ENCODE data around the gene RCVRN.
A peak's percentile ranks its signal among the peaks of the same experiment; 100 is the strongest.

The RCVRN gene

DNA sequence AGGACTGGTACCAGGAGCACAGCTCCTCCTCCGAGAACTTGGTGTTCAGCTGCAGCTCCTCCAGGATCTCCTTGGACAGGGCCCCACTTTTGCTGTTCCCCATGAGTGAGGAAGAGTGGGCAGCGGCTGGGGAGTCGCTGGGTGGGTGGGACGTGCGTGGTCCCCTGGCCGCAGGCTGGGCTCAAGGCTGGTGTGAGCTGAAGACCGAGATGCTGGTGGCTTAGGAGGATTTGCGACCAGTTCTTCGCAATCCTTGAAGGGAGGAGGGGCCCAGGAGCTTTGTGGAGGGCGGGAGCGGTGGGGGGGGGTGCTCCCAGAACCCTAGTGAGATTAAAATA is at the start of gene RCVRN:
Gene RCVRN (minus strand): TSS at position 194 of the 338 bp plus-strand sequence. CDS start 91 bp downstream, at position 103.
- no peak for DNase-seq

DNA sequence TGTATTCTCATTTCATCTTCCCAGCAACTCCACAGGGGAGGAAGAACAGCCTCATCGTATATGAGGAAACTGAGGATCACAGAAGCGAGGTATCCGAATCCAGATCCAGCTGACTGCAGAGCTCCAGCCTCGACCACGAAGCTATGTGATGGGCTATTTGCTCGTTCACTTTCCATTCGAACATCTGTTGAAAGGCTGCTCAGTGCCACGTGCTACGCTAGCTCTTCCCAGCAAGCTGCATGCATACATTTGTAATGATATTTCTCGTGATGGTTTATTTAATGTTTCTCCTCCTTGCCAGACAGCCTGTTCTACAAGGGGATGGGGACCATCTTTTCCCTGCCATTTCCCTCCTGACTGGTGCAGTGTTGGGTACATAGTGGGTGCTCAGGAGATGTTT is 48.4 kb upstream of the RCVRN start:
- DNase-seq: no peak

DNA sequence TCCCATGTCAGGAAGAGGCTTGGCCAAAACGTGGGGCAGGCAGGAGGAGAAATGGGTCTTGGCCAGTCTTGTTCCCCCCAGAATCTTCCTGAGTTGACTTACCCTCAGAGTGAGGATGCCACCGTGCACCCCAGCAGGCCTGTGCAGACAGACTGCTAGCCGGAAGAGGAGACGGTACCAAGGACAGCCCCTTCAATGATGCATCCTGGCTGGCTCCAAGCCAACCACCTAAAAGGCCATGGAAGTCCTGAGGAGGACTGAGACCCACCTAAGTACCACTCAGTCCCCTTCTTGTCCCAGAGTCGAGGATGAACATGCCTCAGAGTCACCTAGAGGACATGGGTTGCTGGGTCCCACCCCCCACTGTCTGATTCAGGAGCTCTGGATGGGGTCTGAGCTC is 46.7 kb upstream of the RCVRN start:
- DNase-seq: no peak

DNA sequence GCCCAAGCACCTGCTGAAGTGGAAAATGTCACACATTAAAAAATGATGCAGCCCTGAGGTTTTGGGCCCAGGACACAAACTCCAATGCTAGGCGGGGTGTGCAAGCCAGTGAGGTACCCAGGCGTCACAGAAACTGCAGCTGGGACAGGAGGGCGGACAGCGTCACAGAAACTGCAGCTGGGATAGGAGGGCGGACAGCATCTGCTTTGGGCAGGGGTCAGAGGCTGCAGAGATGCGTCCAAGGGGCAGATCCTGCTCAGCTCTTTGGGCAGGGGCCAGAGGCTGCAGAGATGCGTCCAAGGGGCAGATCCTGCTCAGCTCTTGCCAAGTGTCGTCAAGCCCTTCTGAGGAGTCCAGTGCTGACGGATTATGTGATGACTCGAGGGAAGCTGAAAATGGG is 43.9 kb upstream of the RCVRN start:
- DNase-seq: no peak

DNA sequence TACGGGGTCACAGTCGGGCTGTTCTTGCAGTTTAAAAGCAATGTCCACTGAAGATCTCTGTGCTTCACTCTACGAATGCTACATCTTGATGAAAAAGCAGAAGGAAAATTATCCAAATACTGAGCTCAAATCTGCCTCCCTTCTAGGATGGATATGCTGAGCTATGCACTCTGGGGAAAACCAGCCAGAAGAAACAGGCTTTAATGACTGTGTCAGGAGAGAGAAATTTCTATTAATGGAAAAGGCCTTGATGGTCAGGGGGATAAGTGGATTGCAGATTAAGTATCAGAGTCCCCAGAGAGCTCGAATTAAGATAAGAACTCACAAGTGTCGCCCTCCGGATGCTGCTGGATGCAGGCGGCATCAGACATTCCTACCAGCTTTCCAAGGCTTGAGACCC is 39.6 kb upstream of the RCVRN start:
- no peak for DNase-seq

DNA sequence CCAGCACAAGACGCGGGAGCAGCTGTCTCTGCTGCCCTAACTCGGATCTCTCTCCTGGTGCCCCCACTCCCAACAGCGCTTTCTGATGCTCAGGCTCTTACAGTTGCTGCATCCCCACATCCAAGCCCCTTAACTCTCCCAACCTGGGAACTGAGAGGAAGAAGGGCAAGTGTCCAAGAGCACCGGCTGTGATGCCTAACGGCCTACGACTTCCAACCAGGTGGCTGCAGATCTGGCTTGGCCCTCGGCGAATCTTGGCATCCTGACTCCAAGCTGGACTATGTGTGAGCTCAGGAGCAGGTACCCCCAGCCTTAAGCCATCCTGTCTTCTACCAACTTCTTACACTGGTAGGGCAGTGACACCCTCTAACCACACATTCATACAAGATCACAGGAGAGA is 38.3 kb upstream of the RCVRN start:
- DNase-seq: no peak

DNA sequence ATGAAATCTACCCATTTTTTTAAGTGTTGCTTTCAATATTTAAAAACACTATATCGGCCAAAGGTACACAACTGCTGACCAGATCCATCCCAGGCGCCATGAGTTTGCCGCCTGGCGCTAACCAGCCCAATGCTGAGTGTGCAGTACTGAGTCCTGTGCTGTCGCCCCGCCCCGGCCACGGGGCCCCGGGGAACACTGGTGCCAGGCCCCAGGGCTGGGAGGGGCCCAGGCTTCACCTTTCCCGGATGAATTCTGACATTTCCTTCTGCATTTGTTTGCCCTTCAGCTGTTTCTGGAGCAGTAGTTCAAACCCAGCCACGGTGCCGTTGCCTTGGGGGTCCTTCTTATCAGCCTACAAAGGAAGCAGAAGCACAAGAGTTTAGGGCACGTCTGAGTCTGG is 37.8 kb upstream of the RCVRN start:
- DNase-seq: no peak

DNA sequence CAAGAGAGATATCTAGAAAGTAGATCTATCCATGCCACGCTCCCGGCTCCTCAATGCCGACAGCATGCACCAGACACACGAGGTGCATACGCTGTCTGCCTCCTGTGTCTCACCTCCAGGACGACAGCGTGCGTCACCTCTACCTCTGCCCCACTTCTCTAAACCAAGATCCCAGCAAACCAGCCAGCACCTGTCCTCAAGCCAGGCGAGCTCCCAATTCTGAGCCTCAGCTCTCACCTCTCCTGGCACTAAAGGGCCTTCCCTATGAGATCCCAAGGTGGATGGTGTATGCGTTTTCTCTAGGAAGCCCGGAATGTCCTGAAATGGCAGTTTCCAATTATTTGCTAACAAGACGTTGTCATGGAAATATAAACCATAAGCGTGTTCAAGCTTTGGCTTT is 36.2 kb upstream of the RCVRN start:
- DNase-seq: no peak

DNA sequence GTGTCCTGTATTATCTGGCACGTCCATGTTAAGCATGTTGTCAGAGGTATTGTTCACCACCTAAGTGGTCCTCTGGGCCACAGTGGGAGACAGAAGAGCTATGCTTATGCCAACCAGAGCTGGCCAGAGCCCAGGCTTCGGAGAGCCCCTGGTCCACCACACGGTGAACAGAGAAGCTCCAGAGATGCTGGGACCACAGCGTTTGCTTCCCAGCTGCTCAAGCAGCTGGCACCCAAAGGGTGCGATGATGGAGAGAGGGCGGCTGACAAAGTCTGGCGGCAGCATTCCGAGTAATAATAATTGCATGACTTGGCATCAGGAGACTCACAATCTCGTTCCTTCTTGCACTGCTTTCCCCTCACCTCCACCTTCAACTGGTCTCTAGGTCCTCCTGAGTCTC is 35.8 kb upstream of the RCVRN start:
- no peak for DNase-seq

DNA sequence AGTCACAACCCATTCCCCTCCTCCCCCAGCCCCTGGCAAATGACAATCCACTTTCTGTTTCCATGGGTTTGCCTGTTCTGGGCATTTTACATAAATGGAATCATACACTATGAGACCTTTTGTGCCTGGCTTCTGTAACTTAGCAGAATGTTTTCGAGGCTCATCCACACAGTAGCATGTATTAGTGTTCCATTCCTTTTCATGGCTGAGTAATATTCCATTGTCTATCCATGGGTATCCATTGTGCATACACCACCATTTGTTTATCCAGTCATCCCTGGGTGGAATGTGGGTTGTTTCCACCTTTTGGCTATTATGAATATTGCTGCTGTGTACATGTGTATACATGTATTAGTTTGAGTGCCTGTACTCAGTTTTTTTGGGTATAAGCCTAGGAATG is 33.7 kb upstream of the RCVRN start:
- no peak for DNase-seq

DNA sequence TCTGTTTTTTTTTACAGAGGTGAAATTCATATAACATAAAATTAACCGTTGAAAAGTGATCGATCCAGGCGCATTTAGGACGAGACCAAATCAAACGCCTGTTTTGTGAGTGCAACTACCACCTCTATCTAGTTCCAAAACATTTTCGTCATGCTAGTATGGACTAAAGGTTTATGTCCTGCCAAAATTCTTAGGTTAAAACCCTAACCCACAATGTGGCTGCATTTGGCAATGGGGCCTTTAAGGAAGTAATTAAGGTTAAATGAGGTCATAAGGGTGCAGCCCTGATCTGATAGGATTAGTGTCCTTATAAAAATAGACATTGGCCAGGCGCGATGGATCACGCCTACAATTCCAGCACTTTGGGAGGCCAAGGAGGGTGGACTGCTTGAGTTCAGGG is 32.8 kb upstream of the RCVRN start:
- peak; percentile 62 for DNase-seq

DNA sequence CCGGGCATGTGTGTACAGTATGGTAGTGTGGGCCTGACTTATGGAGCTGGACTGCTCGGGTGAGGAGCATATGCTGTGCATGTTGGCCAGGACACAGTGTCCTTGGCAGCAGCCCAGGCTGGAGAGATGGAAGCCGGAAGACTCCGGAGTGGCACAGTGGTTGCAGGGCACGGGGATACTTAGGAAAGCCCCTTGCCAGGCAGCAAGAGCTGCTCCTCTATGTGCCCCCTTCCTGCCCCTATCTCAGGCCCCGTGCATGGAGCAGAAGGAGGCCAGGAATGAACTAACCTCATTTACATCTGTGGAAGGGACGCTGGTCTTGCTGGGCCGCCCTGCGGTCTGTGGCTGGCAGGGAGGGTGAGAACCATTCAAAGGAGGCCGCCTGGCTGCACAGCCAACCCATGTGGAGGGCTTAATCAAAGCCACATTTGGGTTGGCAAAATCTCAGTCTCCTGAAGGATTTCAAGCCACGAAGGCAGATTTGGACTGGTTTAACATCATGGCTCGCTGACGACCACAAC is 32.2 kb upstream of the RCVRN start:
- no peak for DNase-seq

DNA sequence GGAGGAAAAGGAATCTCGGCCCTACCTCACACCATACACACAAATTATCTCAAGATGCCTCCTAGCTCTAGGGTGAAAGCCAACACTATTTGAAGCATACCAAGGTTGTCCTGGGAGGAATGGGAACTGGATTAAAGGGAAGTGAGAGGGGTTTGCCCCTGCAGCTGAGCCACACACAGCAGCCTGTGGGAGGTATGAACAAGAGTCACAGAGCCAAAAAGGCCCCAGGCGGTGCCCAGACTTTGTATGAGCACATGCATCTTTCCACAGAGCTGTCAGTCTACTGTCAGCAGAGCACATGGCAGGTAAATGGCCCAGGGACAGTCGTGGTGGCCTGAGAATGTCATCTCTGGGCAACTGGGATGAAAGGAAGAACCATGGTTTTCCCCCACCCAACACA is 31.0 kb upstream of the RCVRN start:
- peak; percentile 69 for DNase-seq

DNA sequence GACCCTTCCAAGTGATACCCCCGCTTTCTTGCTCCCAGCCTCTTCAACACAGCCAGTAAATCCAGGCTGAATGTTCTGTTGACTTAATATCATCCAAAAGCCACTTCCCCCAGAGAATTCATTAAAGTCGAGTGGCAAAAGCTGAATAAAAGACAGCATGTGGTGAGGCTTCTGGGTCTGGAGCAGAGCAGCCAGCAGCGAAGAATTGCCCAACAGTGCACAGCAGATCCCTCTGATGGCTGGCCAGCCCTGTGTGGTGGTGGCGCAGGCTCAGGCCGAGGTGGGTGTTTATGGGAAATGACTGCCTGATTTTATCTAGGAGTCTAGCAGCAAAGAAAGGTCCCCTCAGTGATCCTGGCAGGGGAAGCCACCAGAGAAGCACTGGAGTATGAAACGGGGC is 30.3 kb upstream of the RCVRN start:
- DNase-seq: peak; percentile 66

DNA sequence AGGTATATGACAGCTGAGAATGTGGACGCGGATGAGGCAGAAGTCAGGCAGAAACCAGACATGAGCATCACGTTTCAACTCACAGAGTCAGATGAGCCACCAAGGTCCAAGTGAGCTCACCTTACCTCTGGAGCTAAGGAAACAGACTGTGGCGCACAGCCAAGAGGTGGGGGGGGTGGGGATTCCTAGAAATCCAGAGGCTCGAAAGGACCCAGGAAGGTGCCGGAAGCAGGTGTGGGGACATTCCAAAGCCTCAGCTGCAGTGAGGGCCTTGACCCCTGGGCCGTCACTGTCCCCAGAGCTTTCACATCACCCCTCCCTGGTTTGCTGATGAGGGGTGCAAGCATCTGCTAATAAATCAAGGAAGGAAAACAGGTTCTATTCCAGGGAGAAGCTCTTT is 29.3 kb upstream of the RCVRN start:
- no peak for DNase-seq

DNA sequence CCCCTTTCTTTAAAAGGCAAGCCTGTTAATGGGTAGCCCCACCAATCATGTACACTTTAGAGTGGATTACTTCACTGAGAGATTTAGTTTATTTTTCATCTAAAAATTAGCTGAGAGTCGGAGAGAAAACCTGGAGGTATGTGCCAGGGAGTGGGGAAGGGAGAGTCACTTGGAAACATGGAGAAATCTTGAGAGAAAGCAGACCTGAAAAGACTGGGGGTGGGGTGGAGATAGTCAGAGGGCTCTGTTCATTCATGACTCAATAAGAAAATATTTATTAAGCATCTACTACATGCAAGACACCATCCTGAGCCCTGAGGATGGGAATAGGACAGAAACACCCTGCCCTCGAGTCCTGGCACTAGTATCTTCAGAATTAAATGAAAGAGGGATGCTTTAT is 27.4 kb upstream of the RCVRN start:
- no peak for DNase-seq

DNA sequence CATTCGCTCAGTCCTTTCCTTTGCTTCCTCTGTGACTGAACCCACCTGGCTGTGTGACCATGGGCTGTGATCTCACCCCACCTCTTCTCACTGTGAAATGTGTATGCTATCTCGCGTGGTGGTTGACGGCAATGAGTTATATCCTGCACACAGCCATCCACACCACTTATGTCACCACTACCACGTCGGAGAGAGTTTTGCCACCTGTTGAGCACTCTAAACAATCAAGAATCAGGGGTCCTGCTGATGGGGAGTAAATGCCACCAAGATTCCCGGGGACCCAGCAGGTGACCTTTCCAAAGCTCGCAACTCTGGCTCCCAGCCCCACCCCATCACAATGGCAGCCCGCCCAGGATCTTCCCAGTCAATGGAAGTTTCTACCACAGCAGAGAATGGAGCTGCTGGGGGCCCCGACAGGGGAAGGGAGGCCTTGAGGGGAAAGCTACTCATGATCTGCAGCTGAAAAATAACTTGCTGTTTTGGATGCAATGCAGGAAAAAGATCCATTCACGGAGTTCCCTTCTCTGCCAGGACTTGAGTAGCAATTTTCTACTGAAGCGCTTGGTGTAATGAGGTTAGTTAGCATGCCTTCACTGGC is 26.2 kb upstream of the RCVRN start:
- DNase-seq: no peak

DNA sequence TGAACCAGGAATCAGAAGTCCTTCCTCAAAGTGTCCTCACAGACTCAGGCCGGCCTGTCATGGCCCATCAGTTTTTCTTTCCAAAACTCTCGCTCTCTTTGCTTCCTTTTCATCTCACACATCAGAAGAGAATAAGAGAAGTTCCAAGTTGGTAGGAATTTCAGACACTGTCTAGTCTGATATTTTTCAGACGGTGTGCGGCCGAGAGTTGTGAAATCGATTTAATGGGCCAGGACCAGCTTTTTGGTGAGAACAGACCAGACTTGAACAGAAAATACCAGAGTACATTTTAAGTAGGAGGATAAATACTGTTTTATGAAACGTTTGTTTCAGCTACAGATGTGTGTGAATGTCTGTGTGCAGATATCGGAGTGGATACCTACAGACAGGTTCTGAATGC is 24.8 kb upstream of the RCVRN start:
- DNase-seq: no peak

DNA sequence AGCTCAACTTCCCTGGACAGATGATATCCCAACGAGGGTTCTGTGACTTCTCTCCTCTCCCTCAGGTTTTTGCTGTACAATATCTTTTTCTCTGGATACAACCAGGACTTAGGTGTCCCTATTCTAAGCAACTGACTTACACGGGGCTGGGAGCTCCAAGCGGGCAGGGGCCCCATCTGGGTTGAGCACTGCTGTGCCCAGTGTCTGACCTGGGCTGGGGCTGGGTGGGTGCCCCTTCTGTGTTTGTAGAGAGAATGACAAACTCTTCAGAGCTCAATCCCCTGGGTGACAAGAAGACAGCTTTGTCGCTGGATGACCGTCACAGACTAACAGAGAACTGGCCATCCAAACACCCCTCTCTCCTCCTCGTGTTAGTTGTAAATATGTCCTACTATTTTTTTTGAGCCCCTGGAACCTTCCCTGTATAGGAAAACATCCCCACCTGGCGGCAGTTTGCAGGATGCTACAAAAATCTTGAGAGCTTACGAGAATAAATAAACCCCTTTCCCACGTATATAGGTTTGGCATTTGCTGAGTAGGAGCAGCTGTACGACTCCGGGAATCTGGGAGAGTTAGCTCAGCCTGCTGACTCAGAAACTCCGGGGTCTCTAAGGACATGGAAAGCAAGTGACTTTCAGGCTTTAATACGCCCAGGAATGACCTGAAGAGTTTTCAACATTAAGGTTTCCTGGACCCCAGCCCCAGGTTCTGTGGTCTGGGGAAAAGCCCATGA is 23.7 kb upstream of the RCVRN start:
- no peak for DNase-seq

DNA sequence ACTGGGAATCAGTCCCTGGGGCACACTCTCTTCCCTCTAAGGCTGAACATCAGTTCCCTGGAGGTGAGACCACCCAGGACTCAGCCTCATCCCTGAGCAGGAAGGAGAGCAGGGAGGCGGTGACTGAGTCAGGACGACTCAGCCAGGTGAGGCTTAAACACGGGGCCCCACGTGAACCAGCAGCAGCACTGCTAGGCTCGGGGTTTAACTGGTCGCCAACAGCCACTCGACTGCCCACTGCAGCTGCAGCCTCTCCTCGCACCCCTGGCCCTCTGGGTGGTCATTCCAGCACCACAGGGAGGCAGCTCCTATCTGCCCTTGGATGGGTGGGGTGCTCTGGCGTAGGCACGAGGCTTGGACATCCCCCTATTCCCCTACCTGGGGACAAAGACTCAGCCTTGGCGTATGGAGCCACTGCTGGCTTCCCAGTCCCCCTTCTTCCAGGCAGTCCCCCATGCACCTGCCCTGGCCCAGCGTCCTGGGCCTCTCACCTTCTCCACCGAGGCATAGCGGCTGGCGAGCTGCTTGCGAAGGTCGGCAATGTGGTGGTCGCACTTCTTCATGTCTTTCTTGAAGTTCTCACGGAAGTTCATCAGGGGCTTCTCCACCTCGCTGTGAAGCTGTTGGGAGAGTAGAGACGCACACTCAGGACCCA is 21.2 kb upstream of the RCVRN start:
- DNase-seq: no peak

DNA sequence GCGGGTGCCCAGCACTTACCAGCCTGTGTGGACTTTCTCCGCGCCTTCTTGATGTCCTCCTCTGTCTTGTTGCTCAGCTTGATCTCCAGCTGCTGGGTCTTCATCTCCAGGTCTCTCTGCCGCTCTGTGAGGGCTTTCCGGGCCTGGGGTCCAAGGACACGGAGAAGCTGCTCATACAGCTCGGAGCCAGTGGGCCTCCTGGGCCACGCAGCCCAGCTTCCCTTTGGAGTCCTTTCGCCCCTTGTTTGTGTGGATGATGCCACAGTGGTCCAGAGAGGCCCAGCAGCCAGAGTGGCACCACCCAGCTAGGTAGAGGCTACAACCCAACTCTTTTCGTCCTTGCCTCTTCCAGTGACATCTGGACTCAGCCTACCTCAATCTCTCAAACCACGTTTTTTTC is 20.4 kb upstream of the RCVRN start:
- DNase-seq: no peak

DNA sequence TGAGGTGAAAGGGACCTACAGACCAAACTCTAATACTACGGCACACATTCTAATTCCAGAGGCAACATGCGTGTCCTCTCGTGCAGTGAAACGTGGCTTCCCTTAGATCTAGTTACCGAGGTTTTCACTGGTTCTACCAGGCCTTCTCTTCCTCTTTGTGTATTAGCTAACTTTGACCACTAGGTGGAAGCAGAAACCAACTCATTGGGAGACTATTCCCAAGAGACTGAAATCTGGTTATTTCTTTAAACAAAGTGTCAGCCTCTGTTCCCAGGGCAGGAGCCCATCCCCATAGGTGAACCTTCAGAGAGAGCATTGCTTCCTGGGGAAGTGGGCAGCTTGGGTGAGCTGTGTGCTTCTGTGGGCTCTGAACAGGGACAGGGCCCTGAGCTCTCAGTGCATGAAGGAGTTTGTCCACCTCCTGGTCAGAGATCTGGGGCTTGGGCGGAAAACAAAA is 19.7 kb upstream of the RCVRN start:
- DNase-seq: peak; percentile 68

DNA sequence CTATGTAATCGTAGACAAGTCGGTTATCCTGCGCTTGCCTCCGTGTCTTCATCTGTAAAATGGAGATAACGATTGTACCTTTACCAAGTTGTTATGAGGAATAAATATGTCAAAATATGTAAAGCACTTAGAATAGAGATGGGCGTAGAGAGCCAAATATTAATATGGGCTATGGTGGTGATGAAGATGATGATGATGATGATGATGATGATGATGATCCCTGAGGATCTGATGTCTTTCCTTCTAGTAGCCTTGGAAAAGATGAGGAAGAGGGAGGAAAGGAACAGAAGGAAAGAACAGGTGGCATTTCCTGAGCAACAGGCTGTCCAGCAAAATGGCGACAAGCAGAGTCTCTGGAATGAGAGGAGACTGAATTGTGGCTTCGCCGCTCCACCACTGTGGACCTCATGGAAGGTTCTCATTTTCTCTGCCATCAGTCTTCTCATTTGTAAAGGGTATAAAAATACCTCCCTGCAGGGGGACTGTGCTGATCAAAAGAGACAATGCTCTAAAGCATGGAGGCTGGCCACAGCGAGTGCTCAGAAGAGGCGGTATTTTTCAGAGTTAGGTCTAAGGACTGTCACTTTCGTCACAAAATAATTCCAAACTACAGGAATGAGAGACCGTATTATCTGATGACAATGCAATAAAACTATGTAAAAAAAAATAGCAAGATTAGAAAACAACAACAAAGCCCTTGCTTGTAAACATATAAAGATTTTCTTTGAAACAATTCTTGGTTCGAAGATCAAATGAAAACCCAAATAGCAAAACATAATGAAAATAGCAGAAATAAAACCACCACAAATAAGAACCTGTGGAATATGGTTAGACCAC is 17.2 kb upstream of the RCVRN start:
- DNase-seq: no peak
